K562 (cell line): ENCODE measurements around the gene PTK6. TPM values are rescaled to one million over a fixed set of nuclear protein-coding genes. Genes with fewer than 3 reads are reported as not detected.

Experiments
- ATF6 ChIP-seq: sonication (generic); formaldehyde crosslinking; IDR thresholded peaks from 2 replicates; pipeline ENCODE4 v1.4.0; 2020; ENCODE audit warnings: mild to moderate bottlenecking, missing genetic modification reagents
- C11orf30 ChIP-seq: fragments of 450-650 bp; IDR thresholded peaks from 2 replicates; pipeline ENCODE4 v1.6.1; 2016; ENCODE audit warnings: low read depth, mild to moderate bottlenecking
- CHAMP1 ChIP-seq: fragments of 450-650 bp; IDR thresholded peaks from 2 replicates; pipeline ENCODE4 v1.6.1; 2016; ENCODE audit warnings: mild to moderate bottlenecking
- CTCFL ChIP-seq: IDR thresholded peaks from 2 replicates; pipeline ENCODE4 v1.6.1; 2011; ENCODE audit warnings: borderline replicate concordance, low read depth, mild to moderate bottlenecking, moderate library complexity, low read length; ENCODE audit not compliant: insufficient read depth, poor library complexity, severe bottlenecking
- ETS1 ChIP-seq: conservative IDR thresholded peaks from 2 replicates; pipeline ENCODE4 v1.6.1; 2011; ENCODE audit warnings: low read depth, mild to moderate bottlenecking, low read length; ENCODE audit not compliant: control insufficient read depth
- KDM4B ChIP-seq, 2 experiments: fragments of 450-650 bp in 1 of 2; sonication (generic) in 1 of 2; IDR thresholded peaks; 2 replicates each; pipeline ENCODE4 v1.6.1; 2016 to 2017; ENCODE audit warnings: borderline replicate concordance in 2 of 2, antibody characterized with exemption in 1 of 2, low read depth in 1 of 2, mild to moderate bottlenecking in 1 of 2
- MITF ChIP-seq: IDR thresholded peaks from 2 replicates; pipeline ENCODE4 v1.6.1; 2014; ENCODE audit warnings: antibody characterized with exemption
- PHB ChIP-seq: fragments of 250-450 bp; sonication (Bioruptor Pico); IDR thresholded peaks from 2 replicates; pipeline ENCODE4 v1.5.0; 2021
- POLR2H ChIP-seq: IDR thresholded peaks from 2 replicates; pipeline ENCODE4 v1.6.1; 2016; ENCODE audit warnings: missing genetic modification characterization, low read depth, mild to moderate bottlenecking, control low read depth, missing compliant biosample characterization, moderate library complexity
- RBFOX2 ChIP-seq: fragments of 200-400 bp; formaldehyde crosslinking; IDR thresholded peaks from 2 replicates; pipeline ENCODE4 v1.6.1; 2017; ENCODE audit warnings: low read depth, mild to moderate bottlenecking, low read length, moderate library complexity
- UBTF ChIP-seq, 2 experiments: IDR thresholded peaks; 2 replicates each; pipeline ENCODE4 v1.6.1; 2012; ENCODE audit warnings: improper control_type of control experiment in 2 of 2, low read depth in 2 of 2, low read length in 2 of 2, borderline replicate concordance in 1 of 2
- ZC3H8 ChIP-seq: fragments of 450-650 bp; IDR thresholded peaks from 2 replicates; pipeline ENCODE4 v1.6.1; 2017
- polyA plus RNA-seq, 8 experiments: library from polyadenylated mRNA; depleted of rRNA in 4 of 8; stranded (reverse) in 5 of 8; unstranded in 3 of 8; fragments of >200 nt; fragmentation: Nextera tagmentation in 2 of 8; fragmentation: Illumina TruSeq in 1 of 8; extraction: Ambion mirVana in 2 of 8; extraction: Trizol in 1 of 8; gene quantifications; 2 replicates each; pipeline versions ENCODE4 v1.2.1 to v1.2.3, GENCODE V29; 2011 to 2014; ENCODE audit warnings: inconsistent platforms in 1 of 8, missing spikeins in 1 of 8
- total RNA-seq, 7 experiments: library from RNA; depleted of rRNA in 6 of 7; stranded (reverse); fragments of >200 nt in 6 of 7; fragmentation: Illumina TruSeq in 2 of 7; extraction: Trizol in 2 of 7; gene quantifications; 2 replicates each; pipeline versions ENCODE4 v1.2.1 to v1.2.3, GENCODE V29; 2011 to 2021; ENCODE audit warnings: low replicate concordance in 1 of 7

PTK6 gene
- total and polyA plus RNA-seq, 9 of the 15 experiments (the other 6 are each of a cell fraction or from before 2014, with no cell fraction given): 0.07 TPM; not detected in 8

- TF ChIP-seq CTCFL (peak; percentile 81), MITF (no peak), POLR2H (tag) (no peak), CHAMP1 (no peak), C11orf30 (no peak), KDM4B (IDR thresholded peaks at IDR 0.05; ENCODE audit: borderline replicate concordance in 2 of 2, low read depth in 1 of 2) (no peak), ATF6 (CRISPR knock-in tag) (no peak), UBTF (IDR thresholded peaks at IDR 0.05; ENCODE audit: borderline replicate concordance in 1 of 2, low read depth in 2 of 2, low read length in 2 of 2) (no peak), RBFOX2 (0 out of 2 replicates have a peak, but pooled peaks have one; percentile 5), PHB (CRISPR knock-in tag) (no peak), ETS1 (no peak), ZC3H8 (no peak)
Observed at GRCh38 chr20:63495741-63496595, 41.2 kb downstream of the PTK6 start (continued).
